Activated CD8-positive, alpha-beta memory T cell treated with anti-CD3 and anti-CD28 coated beads, Interleukin-2, amount 10 ng/mL, durations not matched to agents 7 days and 5 days (primary cell): ENCODE results near the gene CCND1. TPM values are rescaled to one million over a fixed set of nuclear protein-coding genes. Genes with fewer than 3 reads are reported as not detected.
"Not testable (repeated sequence)": the region's sequence is repeated elsewhere in the genome, so short reads cannot be mapped to it uniquely, and the experiment has no call there.

Experiments
- ATAC-seq: fragments of 150-1000 bp; cut with Tn5 transposase; one replicate; pipeline ENCODE4 v1.10.0; 2021; ENCODE audit warnings: moderate library complexity
- CTCF ChIA-PET: fragments of 350-600 bp; sonication (Branson Sonifier 250); formaldehyde crosslinking; loops from one replicate; lab custom pipeline; 2021; ENCODE audit warnings: antibody characterized with exemption; lab: Charles Lee
- DNase-seq: peaks from one replicate; pipeline ENCODE4 v3.0.0-alpha.2; 2020
- H3K27ac Mint-ChIP-seq: one replicate; pipeline ENCODE4 v1.8.0; 2021; ENCODE audit warnings: mild to moderate bottlenecking, mixed read lengths
- H3K27me3 Mint-ChIP-seq: one replicate; pipeline ENCODE4 v1.8.0; 2021; ENCODE audit warnings: mixed read lengths
- H3K36me3 Mint-ChIP-seq: one replicate; pipeline ENCODE4 v1.8.0; 2021; ENCODE audit warnings: mild to moderate bottlenecking, mixed read lengths
- H3K4me1 Mint-ChIP-seq: one replicate; pipeline ENCODE4 v1.8.0; 2021; ENCODE audit warnings: mixed read lengths
- H3K4me3 Mint-ChIP-seq: one replicate; pipeline ENCODE4 v1.8.0; 2021; ENCODE audit warnings: mild to moderate bottlenecking, moderate library complexity, mixed read lengths
- H3K9me3 Mint-ChIP-seq: one replicate; pipeline ENCODE4 v1.8.0; 2022; ENCODE audit warnings: low read depth, mixed read lengths
- total RNA-seq, 2 experiments: library from RNA; stranded (reverse); gene quantifications; one replicate each; pipeline ENCODE4 v1.2.3, GENCODE V29; 2021

CCND1 gene
- total RNA-seq, 2 experiments from 2014 or later, result 1.7 TPM; not detected in 1

DNA sequence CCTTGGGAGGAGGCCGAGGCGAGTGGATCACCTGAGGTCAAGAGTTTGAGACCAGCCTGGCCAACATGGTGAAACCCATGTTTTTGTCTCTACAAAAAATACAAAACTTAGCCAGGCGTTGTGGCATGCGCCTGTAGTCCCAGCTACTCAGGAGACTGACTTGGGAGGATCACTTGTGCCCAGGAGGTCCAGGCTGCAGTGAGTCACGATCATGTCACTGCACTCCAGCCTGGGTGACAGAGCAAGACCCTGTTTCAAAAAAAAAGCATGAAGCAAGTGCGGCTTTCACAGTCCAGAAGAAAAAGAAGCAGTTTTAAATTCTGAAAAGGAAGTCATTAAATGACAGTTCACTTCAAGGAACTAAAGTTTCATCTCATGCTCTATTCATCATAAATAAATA, 41.3 kb downstream of the CCND1 start:
- CTCF ChIA-PET, result no interaction called here
- Mint-ChIP-seq H3K4me3 (no peak overlapping the region), H3K36me3 (no peaks in the 10 kb centered on the region), H3K4me1 (peaks cover 5% of the 10 kb centered on the region), H3K27me3 (peaks cover 8% of the 10 kb centered on the region), H3K27ac (no peak overlapping the region), H3K9me3 (no peaks in the 10 kb centered on the region)
- DNase-seq (no peak), ATAC-seq (no peak)

DNA sequence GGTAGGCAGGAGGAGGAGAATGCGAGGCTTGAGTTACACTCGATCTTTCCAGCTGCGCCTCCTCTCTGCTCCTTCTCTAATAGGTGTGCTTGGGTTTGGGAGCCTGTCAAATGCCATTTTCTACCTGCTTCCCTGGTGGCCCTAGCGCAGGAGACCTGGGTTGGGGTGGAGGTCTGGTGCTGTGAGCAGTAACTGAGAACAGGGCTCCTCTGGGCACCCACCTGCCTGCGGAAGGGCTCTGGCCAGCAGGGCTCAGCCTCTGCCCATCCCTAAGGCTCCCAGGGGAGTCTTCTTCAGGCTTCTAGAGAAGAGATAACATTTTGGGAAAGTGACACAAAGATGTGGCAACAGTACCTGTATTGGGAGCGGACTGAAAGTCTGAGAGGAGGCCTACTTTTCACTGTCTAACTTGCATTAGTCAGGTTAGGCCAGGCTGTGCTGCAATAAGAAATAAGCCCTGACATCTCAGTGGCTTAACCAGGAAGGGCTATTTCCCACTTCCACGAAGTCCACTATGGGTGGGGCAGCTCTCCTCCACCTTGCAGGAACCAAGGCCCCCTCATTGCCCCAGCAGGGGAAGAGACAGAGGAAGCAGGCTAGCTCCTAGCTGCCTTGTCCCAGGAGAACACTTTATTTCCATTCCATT, 41.8 kb downstream of the CCND1 start:
- H3K9me3 Mint-ChIP-seq, result no peaks in the 10 kb centered on the region
- ATAC-seq (no peak), DNase-seq (no peak)
- no peaks in the 10 kb centered on the region for H3K36me3 Mint-ChIP-seq
- H3K4me3 Mint-ChIP-seq, result no peak overlapping the region
- no peak overlapping the region for H3K27ac Mint-ChIP-seq
- CTCF ChIA-PET, result no interaction called here
- H3K4me1 Mint-ChIP-seq, result peaks cover 5% of the 10 kb centered on the region
- peaks cover 8% of the 10 kb centered on the region for H3K27me3 Mint-ChIP-seq

DNA sequence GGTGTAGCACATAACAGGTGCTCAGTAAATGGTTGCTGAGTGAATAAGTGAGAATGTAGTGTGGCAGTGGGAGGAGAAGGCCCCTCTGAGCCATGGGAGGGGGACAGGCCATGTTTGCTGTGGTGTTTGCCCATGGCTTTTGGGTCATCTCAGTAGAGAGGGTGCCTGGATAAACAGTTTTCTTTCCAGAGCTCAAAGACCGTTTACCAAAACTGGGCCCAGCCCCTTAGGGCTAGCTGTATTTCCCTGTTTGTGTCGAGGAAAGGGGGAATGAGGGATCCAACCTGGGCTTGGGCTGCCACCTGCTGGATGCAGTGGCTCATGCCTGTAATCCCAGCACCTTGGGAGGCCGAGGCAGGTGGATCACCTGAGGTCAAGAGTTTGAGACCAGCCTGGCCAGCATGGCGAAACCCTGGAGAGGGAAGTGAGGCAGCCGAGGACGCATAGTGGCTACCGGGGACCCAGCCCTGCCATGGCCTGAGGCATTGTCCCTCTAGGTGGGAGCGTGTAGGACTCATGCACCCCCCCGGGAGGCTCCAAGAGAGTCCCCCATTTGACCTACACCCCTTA, 42.9 kb downstream of the CCND1 start:
- Mint-ChIP-seq H3K4me1 (peaks cover 10% of the 10 kb centered on the region), H3K4me3 (no peak overlapping the region), H3K27ac (no peak overlapping the region), H3K27me3 (peaks cover 8% of the 10 kb centered on the region), H3K36me3 (no peaks in the 10 kb centered on the region), H3K9me3 (no peaks in the 10 kb centered on the region)
- ATAC-seq (no peak), DNase-seq (no peak)
- CTCF ChIA-PET, result interaction anchor here (0.9 to 1.6 kb wide), 2 partner anchors 13 to 158 kb away, joined by 3 to 4 read pairs; no protein-coding TSS in a partner anchor

DNA sequence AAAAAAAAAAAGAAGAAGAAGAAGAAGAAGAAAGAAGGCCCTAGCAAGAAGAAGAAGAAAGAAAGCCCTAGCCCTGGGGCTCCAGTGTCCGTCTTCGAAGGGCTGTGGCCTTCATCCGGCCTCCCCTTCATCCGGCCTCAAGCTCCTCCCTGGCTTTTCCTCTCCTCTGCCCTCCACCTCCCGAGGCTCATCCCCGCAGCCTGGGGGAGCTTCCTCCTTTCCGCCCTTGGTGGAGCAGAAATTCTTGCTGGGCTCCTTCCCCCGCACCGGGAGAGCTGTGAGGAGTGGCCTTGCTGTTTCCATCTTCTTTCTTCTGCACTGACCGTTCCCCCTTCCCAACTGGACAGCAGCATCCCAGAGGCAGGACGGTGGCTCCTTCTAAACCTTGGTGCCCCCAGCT, 43.7 kb downstream of the CCND1 start:
- Mint-ChIP-seq H3K36me3 (no peaks in the 10 kb centered on the region), H3K27me3 (peaks cover 13% of the 10 kb centered on the region), H3K4me3 (no peak overlapping the region), H3K4me1 (peaks cover 11% of the 10 kb centered on the region), H3K27ac (no peak overlapping the region), H3K9me3 (no peaks in the 10 kb centered on the region)
- DNase-seq (no peak), ATAC-seq (no peak)
- CTCF ChIA-PET, result interaction anchor here (0.7 to 1.6 kb wide), 4 partner anchors 9 to 229 kb away, joined by 3 to 4 read pairs (median 3); no protein-coding TSS in a partner anchor

DNA sequence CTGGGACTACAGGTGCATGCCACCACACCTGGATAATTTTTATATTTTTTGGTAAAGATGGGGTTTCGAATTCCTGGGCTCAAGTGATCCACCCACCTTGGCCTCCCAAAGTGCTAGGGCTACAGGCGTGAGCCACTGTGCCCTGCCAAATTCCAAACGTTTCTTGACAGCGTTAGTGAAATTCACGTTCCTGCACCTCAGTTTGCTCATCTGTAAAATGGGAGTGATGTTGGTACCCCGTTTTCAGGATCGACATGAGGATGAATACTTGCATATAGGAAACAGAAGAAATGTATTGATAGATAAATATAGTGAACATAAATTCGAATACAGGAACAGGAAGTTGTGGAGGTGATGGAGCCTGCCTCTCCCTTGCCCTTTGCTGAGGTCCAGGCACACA, 44.4 kb downstream of the CCND1 start:
- Mint-ChIP-seq H3K27me3 (peaks cover 15% of the 10 kb centered on the region), H3K9me3 (no peaks in the 10 kb centered on the region), H3K36me3 (no peaks in the 10 kb centered on the region), H3K4me1 (peaks cover 12% of the 10 kb centered on the region), H3K4me3 (no peak overlapping the region), H3K27ac (no peak overlapping the region)
- DNase-seq, result no peak
- no peak for ATAC-seq
- CTCF ChIA-PET, result interaction anchor here (0.6 to 1.8 kb wide), 6 partner anchors 20 to 225 kb away, joined by 3 to 8 read pairs (median 4); no protein-coding TSS in a partner anchor

DNA sequence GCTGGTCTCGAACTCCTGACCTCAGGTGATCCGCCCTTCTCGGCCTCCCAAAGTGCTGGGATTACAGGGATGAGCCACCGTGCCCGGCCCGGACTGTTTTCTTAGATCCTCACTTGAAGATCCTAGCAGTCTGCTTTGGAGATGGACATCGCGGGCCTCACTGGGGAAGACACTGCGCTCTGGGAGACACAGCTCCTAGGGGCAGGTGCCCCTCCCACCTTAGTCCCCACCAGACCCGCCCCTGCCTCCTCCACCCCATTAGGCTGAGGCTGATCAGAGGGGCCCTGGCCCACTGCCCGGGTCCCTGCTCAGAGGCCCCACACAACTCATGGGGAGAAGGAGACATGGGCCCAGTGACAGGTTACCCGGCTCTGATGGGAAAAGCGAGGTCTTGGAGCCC, 45.5 kb downstream of the CCND1 start:
- peaks cover 12% of the 10 kb centered on the region for H3K4me1 Mint-ChIP-seq
- CTCF ChIA-PET, result interaction anchor here (0.7 to 1.8 kb wide), 8 partner anchors 11 to 577 kb away, joined by 3 to 8 read pairs (median 3); partner anchors contain the start of gene LTO1
- H3K9me3 Mint-ChIP-seq, result no peaks in the 10 kb centered on the region
- no peak overlapping the region for H3K27ac Mint-ChIP-seq
- no peak for ATAC-seq
- DNase-seq, result no peak
- peaks cover 17% of the 10 kb centered on the region for H3K27me3 Mint-ChIP-seq
- no peak overlapping the region for H3K4me3 Mint-ChIP-seq
- no peaks in the 10 kb centered on the region for H3K36me3 Mint-ChIP-seq

DNA sequence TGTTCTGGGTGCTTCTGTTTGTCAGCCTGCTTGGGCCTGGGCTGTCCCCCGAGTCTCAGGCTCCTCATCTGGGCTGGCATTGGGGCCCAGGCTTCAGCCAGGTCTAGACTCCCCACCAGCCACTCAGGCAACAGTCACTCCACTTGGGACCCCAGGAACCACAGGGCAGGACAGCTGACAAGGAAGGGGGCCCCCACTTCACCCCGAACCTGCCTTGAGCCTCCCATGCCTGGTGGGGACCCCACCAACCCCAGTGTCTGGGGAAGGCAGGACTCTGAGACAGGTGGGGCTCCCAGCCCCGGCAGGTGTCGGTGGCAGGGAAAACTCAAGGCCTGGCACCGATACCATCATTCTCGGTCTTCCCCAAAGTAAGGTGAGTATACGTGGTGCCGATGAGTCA, 45.9 kb downstream of the CCND1 start:
- Mint-ChIP-seq H3K27me3 (peaks cover 21% of the 10 kb centered on the region), H3K27ac (no peak overlapping the region), H3K9me3 (no peaks in the 10 kb centered on the region), H3K4me1 (peaks cover 12% of the 10 kb centered on the region), H3K36me3 (no peaks in the 10 kb centered on the region), H3K4me3 (no peak overlapping the region)
- ATAC-seq (no peak), DNase-seq (no peak)
- CTCF ChIA-PET, result interaction anchor here (1.1 to 1.8 kb wide), 3 partner anchors 31 to 509 kb away, joined by 3 to 8 read pairs (median 3); no protein-coding TSS in a partner anchor

DNA sequence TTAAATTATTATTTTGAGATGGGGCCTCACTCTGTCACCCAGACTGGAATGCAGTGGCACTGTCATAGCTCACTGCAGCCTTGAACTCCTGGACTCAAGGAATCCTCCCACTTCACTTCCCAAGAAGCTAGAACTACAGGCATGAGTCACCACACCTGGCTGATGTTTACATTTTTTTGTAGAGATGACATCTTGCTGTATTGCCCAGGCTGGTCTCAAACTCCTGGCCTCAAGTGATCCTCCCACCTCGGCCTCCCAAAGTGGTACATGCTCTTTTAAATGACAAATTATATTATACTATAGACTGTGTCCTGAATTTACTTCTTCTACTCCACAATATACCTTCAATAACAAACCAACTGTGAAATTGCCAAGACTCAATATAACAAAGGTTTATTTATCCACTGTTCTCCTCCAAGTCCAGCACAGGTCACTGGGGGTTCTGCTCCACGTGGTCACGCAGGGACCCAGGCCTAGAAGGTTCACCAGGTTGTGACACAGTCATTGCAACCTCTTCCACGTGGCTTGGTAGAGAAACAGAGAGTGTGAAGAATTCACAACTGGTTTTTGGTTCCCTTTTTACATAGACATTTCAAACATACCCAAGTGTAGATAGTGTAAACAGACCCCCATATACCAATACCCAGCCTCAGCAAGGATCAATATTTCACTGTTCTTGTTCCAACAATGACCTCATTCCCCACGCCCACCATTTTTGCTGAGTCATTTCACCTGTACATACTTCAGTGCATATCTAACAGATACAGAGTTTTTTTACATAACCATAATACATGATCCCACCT, 47.2 kb downstream of the CCND1 start:
- H3K4me3 Mint-ChIP-seq, DNase-seq, H3K27ac Mint-ChIP-seq, H3K36me3 Mint-ChIP-seq, H3K9me3 Mint-ChIP-seq, ATAC-seq: not testable (repeated sequence)
- Mint-ChIP-seq H3K4me1 (peaks cover 12% of the 10 kb centered on the region), H3K27me3 (peaks cover 27% of the 10 kb centered on the region)
- CTCF ChIA-PET, result interaction anchor here (0.9 kb wide), 1 partner anchor 200 kb away, joined by 3 read pairs; no protein-coding TSS in a partner anchor

DNA sequence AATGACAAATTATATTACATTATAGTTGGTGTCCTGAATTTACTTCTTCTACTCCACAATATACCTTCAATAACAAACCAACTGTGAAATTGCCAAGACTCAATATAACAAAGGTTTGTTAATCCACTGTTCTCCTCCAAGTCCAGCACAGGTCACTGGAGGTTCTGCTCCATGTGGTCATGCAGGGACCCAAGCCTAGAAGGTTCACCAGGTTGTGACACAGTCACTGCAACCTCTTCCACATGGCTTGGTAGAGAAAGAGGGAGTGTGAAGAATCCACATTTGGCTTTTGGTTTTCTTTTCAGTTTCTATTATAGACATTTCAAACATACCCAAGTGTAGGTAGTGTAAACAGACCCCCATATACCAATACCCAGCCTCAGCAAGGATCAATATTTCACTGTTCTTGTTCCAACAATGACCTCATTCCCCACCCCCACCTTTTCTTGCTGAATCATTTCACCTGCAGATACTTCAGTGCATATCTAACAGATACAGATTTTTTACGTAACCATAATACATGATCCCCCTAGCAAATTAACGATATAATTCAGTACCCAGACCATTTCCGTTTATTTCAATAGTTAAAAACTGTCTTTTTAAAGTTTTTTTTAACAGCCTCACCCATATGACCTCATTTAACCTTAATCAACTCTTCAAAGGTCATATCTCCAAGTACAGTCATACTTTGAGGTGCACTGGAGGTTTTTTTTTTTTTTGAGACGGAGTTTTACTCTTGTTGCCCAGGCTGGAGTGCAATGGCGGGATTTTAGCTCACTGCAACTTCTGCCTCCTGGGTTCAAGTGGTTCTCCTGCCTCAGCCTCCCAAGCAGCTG, 48.7 kb downstream of the CCND1 start:
- DNase-seq, result no peak
- no peak overlapping the region for H3K4me3 Mint-ChIP-seq
- H3K9me3 Mint-ChIP-seq, result no peaks in the 10 kb centered on the region
- no peaks in the 10 kb centered on the region for H3K36me3 Mint-ChIP-seq
- H3K27me3 Mint-ChIP-seq, result peaks cover 36% of the 10 kb centered on the region
- no peak overlapping the region for H3K27ac Mint-ChIP-seq
- ATAC-seq, result no peak
- H3K4me1 Mint-ChIP-seq, result peaks cover 12% of the 10 kb centered on the region
- CTCF ChIA-PET, result no interaction called here

DNA sequence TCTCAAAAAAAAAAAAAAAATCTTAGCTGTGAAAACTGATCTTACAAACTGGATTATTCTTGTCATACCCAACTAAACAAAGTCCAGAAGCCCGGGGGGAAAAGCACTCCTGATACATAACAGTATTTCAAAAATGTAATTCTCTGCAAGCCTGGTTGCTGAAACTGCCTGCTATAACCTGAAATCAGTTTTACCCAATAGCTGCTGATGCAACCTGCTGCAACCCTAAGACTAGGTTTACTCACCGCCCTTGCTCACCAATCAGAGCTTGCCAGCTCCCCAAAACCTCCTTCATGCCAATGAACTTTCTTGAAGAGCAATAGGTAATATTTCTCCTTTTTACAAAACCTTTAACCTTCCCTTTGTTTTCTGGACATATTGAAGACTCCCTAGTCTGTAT, 50.5 kb downstream of the CCND1 start:
- H3K27me3 Mint-ChIP-seq, result peaks cover 40% of the 10 kb centered on the region
- peaks cover 7% of the 10 kb centered on the region for H3K4me1 Mint-ChIP-seq
- CTCF ChIA-PET, result interaction anchor here (1.0 kb wide), 1 partner anchor 505 kb away, joined by 3 read pairs; no protein-coding TSS in a partner anchor
- H3K9me3 Mint-ChIP-seq, result no peaks in the 10 kb centered on the region
- ATAC-seq (no peak), DNase-seq (no peak)
- H3K4me3 Mint-ChIP-seq, result no peak overlapping the region
- H3K36me3 Mint-ChIP-seq, result no peaks in the 10 kb centered on the region
- no peak overlapping the region for H3K27ac Mint-ChIP-seq

DNA sequence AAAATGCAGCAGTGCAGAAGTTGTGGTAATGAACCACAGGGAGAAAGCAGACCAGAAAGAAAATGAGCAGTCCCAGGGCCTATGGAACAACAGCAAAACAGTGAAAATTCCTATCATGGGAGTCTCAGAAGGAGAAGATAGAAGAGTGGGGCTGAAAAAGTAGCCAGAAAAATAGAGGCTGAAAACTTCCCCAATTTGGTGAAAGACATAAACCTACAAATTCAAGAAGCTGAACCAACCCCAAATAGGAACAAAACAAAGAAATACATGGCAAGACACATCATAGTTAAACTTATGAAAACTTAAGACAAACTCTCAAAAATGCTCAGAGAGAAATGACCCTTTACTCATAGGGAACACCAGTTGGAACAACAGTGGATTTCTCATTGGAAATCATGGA, 51.5 kb downstream of the CCND1 start:
- DNase-seq (no peak), ATAC-seq (no peak)
- CTCF ChIA-PET, result no interaction called here
- Mint-ChIP-seq H3K36me3 (no peaks in the 10 kb centered on the region), H3K4me1 (peaks cover 7% of the 10 kb centered on the region), H3K27ac (no peak overlapping the region), H3K4me3 (no peak overlapping the region), H3K9me3 (no peaks in the 10 kb centered on the region), H3K27me3 (peaks cover 40% of the 10 kb centered on the region)

DNA sequence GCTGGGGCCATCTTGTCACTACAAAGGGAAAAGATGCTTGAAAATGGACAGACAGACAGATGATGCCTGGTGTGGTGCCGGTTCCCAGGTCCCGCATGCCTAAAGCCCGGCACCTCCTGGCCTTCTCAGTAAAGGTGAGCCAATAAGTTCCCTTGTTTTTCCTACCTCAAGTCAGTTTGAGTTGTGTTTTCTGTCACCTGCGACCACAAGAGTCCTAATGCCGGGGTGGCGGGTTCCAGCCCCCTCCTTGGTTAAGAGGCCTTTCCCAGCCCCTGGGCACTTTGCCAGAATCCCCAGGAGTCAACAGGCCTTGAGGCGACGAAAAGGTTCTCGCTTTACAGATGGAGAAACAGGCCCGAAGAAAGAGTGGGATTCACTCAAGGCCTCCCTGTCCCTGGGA, 53.8 kb downstream of the CCND1 start:
- H3K4me1 Mint-ChIP-seq, result peaks cover under 1% of the 10 kb centered on the region
- no peak for DNase-seq
- no peak overlapping the region for H3K27ac Mint-ChIP-seq
- no peaks in the 10 kb centered on the region for H3K36me3 Mint-ChIP-seq
- no peak for ATAC-seq
- no peaks in the 10 kb centered on the region for H3K9me3 Mint-ChIP-seq
- CTCF ChIA-PET, result no interaction called here
- H3K4me3 Mint-ChIP-seq, result no peak overlapping the region
- peaks cover 49% of the 10 kb centered on the region for H3K27me3 Mint-ChIP-seq

DNA sequence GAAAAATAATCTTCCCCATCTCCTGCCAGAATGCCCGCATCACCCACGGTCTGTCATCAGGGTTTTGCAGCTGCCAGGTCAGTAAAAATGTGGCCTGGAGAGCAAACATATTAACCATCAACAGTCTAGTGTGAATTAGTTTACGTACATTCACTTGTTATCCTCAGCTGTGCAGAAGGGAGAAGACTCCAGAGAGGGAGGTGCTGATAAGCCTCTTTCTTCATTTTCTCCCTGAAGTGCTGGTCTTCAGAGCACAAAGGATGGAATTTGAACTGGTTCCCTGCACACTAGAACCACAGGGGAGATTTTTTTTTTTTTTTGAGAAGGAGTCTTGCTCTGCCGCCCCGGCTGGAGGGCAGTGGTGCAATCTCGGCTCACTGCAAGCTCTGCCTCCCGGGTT, 54.6 kb downstream of the CCND1 start:
- Mint-ChIP-seq H3K36me3 (no peaks in the 10 kb centered on the region), H3K27ac (no peak overlapping the region), H3K4me1 (no peaks in the 10 kb centered on the region), H3K4me3 (no peak overlapping the region), H3K27me3 (peaks cover 53% of the 10 kb centered on the region), H3K9me3 (no peaks in the 10 kb centered on the region)
- CTCF ChIA-PET, result interaction anchor here (0.9 kb wide), 1 partner anchor 214 kb away, joined by 3 read pairs; no protein-coding TSS in a partner anchor
- DNase-seq, result no peak
- no peak for ATAC-seq
